ENCODE measurements around the gene PLCB1.

Gene PLCB1

GRCh38 chr20:8154638-8155037, 22.6 kb downstream of the PLCB1 start:
- TF ChIP-seq SIN3A (IDR thresholded peaks at IDR 0.05; ENCODE audit: borderline replicate concordance, insufficient read depth, low read length) (no peak), FOXP2 (optimal IDR thresholded peaks at IDR 0.05; ENCODE audit: borderline replicate concordance, extremely low read depth, extremely low read length, insufficient read depth) (no peak), POLR2AphosphoS5 (IDR thresholded peaks at IDR 0.05; ENCODE audit: low read depth, low read length) (no peak), TAF1 (IDR thresholded peaks at IDR 0.05; ENCODE audit: borderline replicate concordance, insufficient read depth, low read length) (no peak)
- TF ChIP-seq, protein P1, sequence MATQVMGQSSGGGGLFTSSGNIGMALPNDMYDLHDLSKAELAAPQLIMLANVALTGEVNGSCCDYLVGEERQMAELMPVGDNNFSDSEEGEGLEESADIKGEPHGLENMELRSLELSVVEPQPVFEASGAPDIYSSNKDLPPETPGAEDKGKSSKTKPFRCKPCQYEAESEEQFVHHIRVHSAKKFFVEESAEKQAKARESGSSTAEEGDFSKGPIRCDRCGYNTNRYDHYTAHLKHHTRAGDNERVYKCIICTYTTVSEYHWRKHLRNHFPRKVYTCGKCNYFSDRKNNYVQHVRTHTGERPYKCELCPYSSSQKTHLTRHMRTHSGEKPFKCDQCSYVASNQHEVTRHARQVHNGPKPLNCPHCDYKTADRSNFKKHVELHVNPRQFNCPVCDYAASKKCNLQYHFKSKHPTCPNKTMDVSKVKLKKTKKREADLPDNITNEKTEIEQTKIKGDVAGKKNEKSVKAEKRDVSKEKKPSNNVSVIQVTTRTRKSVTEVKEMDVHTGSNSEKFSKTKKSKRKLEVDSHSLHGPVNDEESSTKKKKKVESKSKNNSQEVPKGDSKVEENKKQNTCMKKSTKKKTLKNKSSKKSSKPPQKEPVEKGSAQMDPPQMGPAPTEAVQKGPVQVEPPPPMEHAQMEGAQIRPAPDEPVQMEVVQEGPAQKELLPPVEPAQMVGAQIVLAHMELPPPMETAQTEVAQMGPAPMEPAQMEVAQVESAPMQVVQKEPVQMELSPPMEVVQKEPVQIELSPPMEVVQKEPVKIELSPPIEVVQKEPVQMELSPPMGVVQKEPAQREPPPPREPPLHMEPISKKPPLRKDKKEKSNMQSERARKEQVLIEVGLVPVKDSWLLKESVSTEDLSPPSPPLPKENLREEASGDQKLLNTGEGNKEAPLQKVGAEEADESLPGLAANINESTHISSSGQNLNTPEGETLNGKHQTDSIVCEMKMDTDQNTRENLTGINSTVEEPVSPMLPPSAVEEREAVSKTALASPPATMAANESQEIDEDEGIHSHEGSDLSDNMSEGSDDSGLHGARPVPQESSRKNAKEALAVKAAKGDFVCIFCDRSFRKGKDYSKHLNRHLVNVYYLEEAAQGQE (IDR thresholded peaks at IDR 0.05; ENCODE audit: insufficient read depth in 1 of 2, low read depth in 2 of 2, low read length in 2 of 2) = no peak

DNA sequence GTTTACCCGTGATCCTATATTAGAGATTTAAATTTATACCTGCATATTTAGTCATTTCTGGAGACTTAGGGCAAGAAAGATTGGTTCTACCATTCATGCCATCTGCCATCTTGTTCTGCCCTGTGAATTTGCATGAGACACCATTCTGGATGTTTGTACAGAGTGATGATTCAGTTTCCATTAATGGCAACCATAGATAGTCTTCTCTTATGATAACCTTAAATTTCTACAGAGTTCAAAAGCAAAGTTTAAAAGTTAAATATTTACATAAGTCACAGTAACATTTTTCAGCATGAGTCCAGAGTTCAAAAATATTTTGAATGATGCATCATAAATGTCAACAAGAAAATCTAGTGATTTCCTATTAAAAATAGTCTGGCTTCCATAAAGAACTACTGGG, 23.2 kb downstream of the PLCB1 start:
- TF ChIP-seq SIN3A (IDR thresholded peaks at IDR 0.05; ENCODE audit: borderline replicate concordance, insufficient read depth, low read length) = no peak
- TF ChIP-seq POLR2AphosphoS5 (IDR thresholded peaks at IDR 0.05; ENCODE audit: low read depth, low read length) = no peak
- no peak for TF ChIP-seq FOXP2 (optimal IDR thresholded peaks at IDR 0.05; ENCODE audit: borderline replicate concordance, extremely low read depth, extremely low read length, insufficient read depth)
- TF ChIP-seq, protein P1 (IDR thresholded peaks at IDR 0.05; ENCODE audit: insufficient read depth in 1 of 2, low read depth in 2 of 2, low read length in 2 of 2) = no peak
- TF ChIP-seq TAF1 (IDR thresholded peaks at IDR 0.05; ENCODE audit: borderline replicate concordance, insufficient read depth, low read length) = no peak

- TF ChIP-seq POLR2AphosphoS5 (IDR thresholded peaks at IDR 0.05; ENCODE audit: low read depth, low read length) = no peak
- TF ChIP-seq, protein P1 (IDR thresholded peaks at IDR 0.05; ENCODE audit: insufficient read depth in 1 of 2, low read depth in 2 of 2, low read length in 2 of 2) = no peak
- TF ChIP-seq FOXP2 (optimal IDR thresholded peaks at IDR 0.05; ENCODE audit: borderline replicate concordance, extremely low read depth, extremely low read length, insufficient read depth) = no peak
- TF ChIP-seq TAF1 (IDR thresholded peaks at IDR 0.05; ENCODE audit: borderline replicate concordance, insufficient read depth, low read length) = no peak
- TF ChIP-seq SIN3A (IDR thresholded peaks at IDR 0.05; ENCODE audit: borderline replicate concordance, insufficient read depth, low read length) = no peak
Observed at GRCh38 chr20:8155812-8156211, 23.7 kb downstream of the PLCB1 start.

- TF ChIP-seq SIN3A (IDR thresholded peaks at IDR 0.05; ENCODE audit: borderline replicate concordance, insufficient read depth, low read length) (no peak), TAF1 (IDR thresholded peaks at IDR 0.05; ENCODE audit: borderline replicate concordance, insufficient read depth, low read length) (no peak), FOXP2 (optimal IDR thresholded peaks at IDR 0.05; ENCODE audit: borderline replicate concordance, extremely low read depth, extremely low read length, insufficient read depth) (no peak), POLR2AphosphoS5 (IDR thresholded peaks at IDR 0.05; ENCODE audit: low read depth, low read length) (no peak)
- TF ChIP-seq, protein P1 (IDR thresholded peaks at IDR 0.05; ENCODE audit: insufficient read depth in 1 of 2, low read depth in 2 of 2, low read length in 2 of 2) = no peak
Observed at GRCh38 chr20:8156235-8157079, 24.4 kb downstream of the PLCB1 start.
